T-helper 17 cell (primary cell): ENCODE measurements around the gene EIF4E3. TPM values are rescaled to one million over a fixed set of nuclear protein-coding genes. Genes with fewer than 3 reads are reported as not detected.

Experiments
- ATAC-seq: fragments of 150-1000 bp; cut with Tn5 transposase; 2 replicates; pipeline ENCODE4 v1.10.0; 2021; ENCODE audit warnings: mild to moderate bottlenecking, moderate library complexity
- DNase-seq, 3 donors: peaks; one replicate each; pipeline versions ENCODE4 v3.0.0 to v3.0.0-alpha.2; 2020 to 2021
- H3K9me3 ChIP-seq: one replicate; pipeline ENCODE4 v1.7.0; 2013; ENCODE audit warnings: low read length, mild to moderate bottlenecking; ENCODE audit not compliant: control insufficient read depth, poor library complexity, severe bottlenecking
- H3K27ac Mint-ChIP-seq: one replicate; pipeline ENCODE4 v1.8.0; 2022; ENCODE audit warnings: mild to moderate bottlenecking, moderate library complexity, mixed read lengths
- H3K27me3 Mint-ChIP-seq: one replicate; pipeline ENCODE4 v1.8.0; 2022; ENCODE audit warnings: mixed read lengths
- H3K36me3 Mint-ChIP-seq: one replicate; pipeline ENCODE4 v1.8.0; 2022; ENCODE audit warnings: low read depth, mixed read lengths
- H3K4me1 Mint-ChIP-seq: one replicate; pipeline ENCODE4 v1.8.0; 2022; ENCODE audit warnings: mild to moderate bottlenecking, mixed read lengths
- H3K4me3 Mint-ChIP-seq: one replicate; pipeline ENCODE4 v1.8.0; 2022; ENCODE audit warnings: mild to moderate bottlenecking, moderate library complexity, mixed read lengths
- total RNA-seq, 4 donors: library from RNA in 2 of 4; stranded (reverse) in 2 of 4; gene quantifications; one replicate each; pipeline ENCODE4 v1.2.3 and lab custom pipeline; 2022 to 2026

The EIF4E3 gene
- total RNA-seq, 2 donors from 2014 or later, result 41.4 to 63.7 TPM

GRCh38 chr3:71694358-71694999 lies 30.7 kb downstream of the EIF4E3 start:
- H3K9me3 ChIP-seq, result no peaks in the 10 kb centered on the region
- Mint-ChIP-seq H3K27ac (peak overlapping the region; percentile 49), H3K4me3 (no peak overlapping the region), H3K36me3 (peaks cover 8% of the 10 kb centered on the region), H3K27me3 (no peaks in the 10 kb centered on the region), H3K4me1 (peaks cover 18% of the 10 kb centered on the region)
- ATAC-seq (no peak), DNase-seq (no peak)

- Mint-ChIP-seq H3K27ac (no peak overlapping the region), H3K4me1 (peaks cover 18% of the 10 kb centered on the region), H3K4me3 (peak overlapping the region; percentile 7), H3K36me3 (peaks cover 8% of the 10 kb centered on the region), H3K27me3 (no peaks in the 10 kb centered on the region)
- DNase-seq (no peak), ATAC-seq (no peak)
- no peaks in the 10 kb centered on the region for H3K9me3 ChIP-seq
Measured at GRCh38 chr3:71693641-71694040, 31.6 kb downstream of the EIF4E3 start.

- H3K9me3 ChIP-seq, result no peaks in the 10 kb centered on the region
- DNase-seq (no peak), ATAC-seq (no peak)
- no peak overlapping the region for H3K4me3 Mint-ChIP-seq
- peaks cover 13% of the 10 kb centered on the region for H3K4me1 Mint-ChIP-seq
- no peak overlapping the region for H3K27ac Mint-ChIP-seq
- H3K36me3 Mint-ChIP-seq, result peaks cover 2% of the 10 kb centered on the region
- no peaks in the 10 kb centered on the region for H3K27me3 Mint-ChIP-seq
Measured at GRCh38 chr3:71692139-71692538, 33.1 kb downstream of the EIF4E3 start.

- H3K9me3 ChIP-seq, result no peaks in the 10 kb centered on the region
- peaks cover 14% of the 10 kb centered on the region for H3K4me1 Mint-ChIP-seq
- H3K36me3 Mint-ChIP-seq, result peaks cover 2% of the 10 kb centered on the region
- DNase-seq (no peak), ATAC-seq (no peak)
- H3K4me3 Mint-ChIP-seq, result no peak overlapping the region
- H3K27me3 Mint-ChIP-seq, result no peaks in the 10 kb centered on the region
- no peak overlapping the region for H3K27ac Mint-ChIP-seq
Measured at GRCh38 chr3:71690341-71690841, 34.8 kb downstream of the EIF4E3 start.

- DNase-seq (no peak), ATAC-seq (no peak)
- H3K27ac Mint-ChIP-seq, result peak overlapping the region; percentile 75
- H3K9me3 ChIP-seq, result no peaks in the 10 kb centered on the region
- no peak overlapping the region for H3K4me3 Mint-ChIP-seq
- peaks cover 15% of the 10 kb centered on the region for H3K4me1 Mint-ChIP-seq
- no peaks in the 10 kb centered on the region for H3K27me3 Mint-ChIP-seq
- peaks cover 4% of the 10 kb centered on the region for H3K36me3 Mint-ChIP-seq
Measured at GRCh38 chr3:71689291-71689690, 35.9 kb downstream of the EIF4E3 start.

GRCh38 chr3:71688121-71688520 lies 37.1 kb downstream of the EIF4E3 start:
- DNase-seq (no peak), ATAC-seq (no peak)
- Mint-ChIP-seq H3K4me1 (peaks cover 17% of the 10 kb centered on the region), H3K4me3 (no peak overlapping the region), H3K36me3 (peaks cover 4% of the 10 kb centered on the region), H3K27me3 (no peaks in the 10 kb centered on the region), H3K27ac (peak overlapping the region; percentile 75)
- no peaks in the 10 kb centered on the region for H3K9me3 ChIP-seq

- H3K9me3 ChIP-seq, result no peaks in the 10 kb centered on the region
- Mint-ChIP-seq H3K4me3 (no peak overlapping the region), H3K36me3 (peaks cover 4% of the 10 kb centered on the region), H3K27me3 (no peaks in the 10 kb centered on the region), H3K27ac (no peak overlapping the region), H3K4me1 (peaks cover 14% of the 10 kb centered on the region)
- no peak for DNase-seq
- peak; percentile 49 for ATAC-seq
Measured at GRCh38 chr3:71685686-71686085, 39.5 kb downstream of the EIF4E3 start.

- Mint-ChIP-seq H3K4me1 (peaks cover 12% of the 10 kb centered on the region), H3K36me3 (peaks cover 2% of the 10 kb centered on the region), H3K4me3 (no peak overlapping the region), H3K27ac (no peak overlapping the region), H3K27me3 (no peaks in the 10 kb centered on the region)
- no peak for ATAC-seq
- no peak for DNase-seq
- no peaks in the 10 kb centered on the region for H3K9me3 ChIP-seq
Measured at GRCh38 chr3:71684757-71685386, 40.3 kb downstream of the EIF4E3 start.

- DNase-seq (no peak), ATAC-seq (no peak)
- no peaks in the 10 kb centered on the region for H3K9me3 ChIP-seq
- no peaks in the 10 kb centered on the region for H3K27me3 Mint-ChIP-seq
- peaks cover 2% of the 10 kb centered on the region for H3K36me3 Mint-ChIP-seq
- no peak overlapping the region for H3K27ac Mint-ChIP-seq
- H3K4me3 Mint-ChIP-seq, result no peak overlapping the region
- H3K4me1 Mint-ChIP-seq, result peaks cover 12% of the 10 kb centered on the region
Measured at GRCh38 chr3:71684046-71684756, 41.0 kb downstream of the EIF4E3 start.

GRCh38 chr3:71681224-71681668 lies 44.0 kb downstream of the EIF4E3 start:
- Mint-ChIP-seq H3K27ac (peak overlapping the region; percentile 2), H3K36me3 (peaks cover 6% of the 10 kb centered on the region), H3K27me3 (no peaks in the 10 kb centered on the region), H3K4me1 (peaks cover 9% of the 10 kb centered on the region), H3K4me3 (no peak overlapping the region)
- DNase-seq (no peak), ATAC-seq (peak; percentile 41)
- H3K9me3 ChIP-seq, result no peaks in the 10 kb centered on the region

- DNase-seq (no peak), ATAC-seq (no peak)
- no peaks in the 10 kb centered on the region for H3K27me3 Mint-ChIP-seq
- H3K9me3 ChIP-seq, result no peaks in the 10 kb centered on the region
- peaks cover 6% of the 10 kb centered on the region for H3K36me3 Mint-ChIP-seq
- H3K4me1 Mint-ChIP-seq, result peaks cover 9% of the 10 kb centered on the region
- H3K4me3 Mint-ChIP-seq, result no peak overlapping the region
- H3K27ac Mint-ChIP-seq, result peak overlapping the region; percentile 2
Measured at GRCh38 chr3:71680603-71681002, 44.6 kb downstream of the EIF4E3 start.

GRCh38 chr3:71676931-71677330 lies 48.3 kb downstream of the EIF4E3 start:
- no peaks in the 10 kb centered on the region for H3K9me3 ChIP-seq
- Mint-ChIP-seq H3K4me1 (peaks cover 5% of the 10 kb centered on the region), H3K27me3 (no peaks in the 10 kb centered on the region), H3K4me3 (no peak overlapping the region), H3K27ac (no peak overlapping the region), H3K36me3 (peaks cover 4% of the 10 kb centered on the region)
- ATAC-seq (no peak), DNase-seq (no peak)

GRCh38 chr3:71673486-71673885 lies 51.7 kb downstream of the EIF4E3 start:
- Mint-ChIP-seq H3K4me3 (no peak overlapping the region), H3K4me1 (peaks cover 5% of the 10 kb centered on the region), H3K27ac (no peak overlapping the region), H3K27me3 (no peaks in the 10 kb centered on the region), H3K36me3 (peaks cover 4% of the 10 kb centered on the region)
- no peak for ATAC-seq
- no peak for DNase-seq
- H3K9me3 ChIP-seq, result no peaks in the 10 kb centered on the region
